ENCODE measurements around the gene FILIP1L.

The FILIP1L gene

GRCh38 chr3:100125161-100125938 is 11.0 kb upstream of the FILIP1L start:
- Histone ChIP-seq H3K27me3 (ENCODE audit: control insufficient read depth, insufficient read depth, low read length) (no peaks in the 10 kb centered on the region), H3K4me1 (ENCODE audit: control insufficient read depth, insufficient read depth, low read length) (no peaks in the 10 kb centered on the region; the same call in 1 of the 2 replicates), H3K36me3 (ENCODE audit: control insufficient read depth, insufficient read depth, low read length) (no peaks in the 10 kb centered on the region), H3K4me3 (ENCODE audit: low read length) (no peak overlapping the region), H3K27ac (ENCODE audit: low read length) (no peak overlapping the region), H3K9me3 (ENCODE audit: control insufficient read depth, insufficient read depth, low read length) (no peaks in the 10 kb centered on the region)
- WGBS (ENCODE audit: insufficient coverage, insufficient read length) = no CpG with 5 or more reads among the region's 5 CpGs
- no peak for DNase-seq (ENCODE audit: low read depth, low spot score)

GRCh38 chr3:100124201-100124761 is 10.0 kb upstream of the FILIP1L start:
- WGBS (ENCODE audit: insufficient coverage, insufficient read length) = no CpG with 5 or more reads among the region's 5 CpGs
- no peaks in the 10 kb centered on the region for H3K36me3 ChIP-seq (ENCODE audit: control insufficient read depth, insufficient read depth, low read length)
- H3K9me3 ChIP-seq (ENCODE audit: control insufficient read depth, insufficient read depth, low read length) = no peaks in the 10 kb centered on the region
- H3K27me3 ChIP-seq (ENCODE audit: control insufficient read depth, insufficient read depth, low read length) = no peaks in the 10 kb centered on the region
- no peak overlapping the region for H3K4me3 ChIP-seq (ENCODE audit: low read length)
- DNase-seq (ENCODE audit: low read depth, low spot score) = no peak
- no peaks in the 10 kb centered on the region; the same call in 1 of the 2 replicates for H3K4me1 ChIP-seq (ENCODE audit: control insufficient read depth, insufficient read depth, low read length)
- H3K27ac ChIP-seq (ENCODE audit: low read length) = no peak overlapping the region

GRCh38 chr3:100123112-100123511 is 8.8 kb upstream of the FILIP1L start:
- no peak overlapping the region for H3K4me3 ChIP-seq (ENCODE audit: low read length)
- H3K36me3 ChIP-seq (ENCODE audit: control insufficient read depth, insufficient read depth, low read length) = no peaks in the 10 kb centered on the region
- H3K27ac ChIP-seq (ENCODE audit: low read length) = no peak overlapping the region
- WGBS (ENCODE audit: insufficient coverage, insufficient read length) = no CpG with 5 or more reads among the region's 4 CpGs
- H3K4me1 ChIP-seq (ENCODE audit: control insufficient read depth, insufficient read depth, low read length) = no peaks in the 10 kb centered on the region; the same call in 1 of the 2 replicates
- H3K9me3 ChIP-seq (ENCODE audit: control insufficient read depth, insufficient read depth, low read length) = no peaks in the 10 kb centered on the region
- H3K27me3 ChIP-seq (ENCODE audit: control insufficient read depth, insufficient read depth, low read length) = no peaks in the 10 kb centered on the region
- no peak for DNase-seq (ENCODE audit: low read depth, low spot score)

- no CpG with 5 or more reads among the region's 2 CpGs for WGBS (ENCODE audit: insufficient coverage, insufficient read length)
- H3K27ac ChIP-seq (ENCODE audit: low read length) = no peak overlapping the region
- H3K27me3 ChIP-seq (ENCODE audit: control insufficient read depth, insufficient read depth, low read length) = no peaks in the 10 kb centered on the region
- no peak for DNase-seq (ENCODE audit: low read depth, low spot score)
- no peaks in the 10 kb centered on the region; the same call in 1 of the 2 replicates for H3K4me1 ChIP-seq (ENCODE audit: control insufficient read depth, insufficient read depth, low read length)
- no peak overlapping the region for H3K4me3 ChIP-seq (ENCODE audit: low read length)
- no peaks in the 10 kb centered on the region for H3K36me3 ChIP-seq (ENCODE audit: control insufficient read depth, insufficient read depth, low read length)
- no peaks in the 10 kb centered on the region for H3K9me3 ChIP-seq (ENCODE audit: control insufficient read depth, insufficient read depth, low read length)
These were observed 8.0 kb upstream of the FILIP1L start for GRCh38 chr3:100122321-100122720.

- DNase-seq (ENCODE audit: low read depth, low spot score) = no peak
- H3K36me3 ChIP-seq (ENCODE audit: control insufficient read depth, insufficient read depth, low read length) = no peaks in the 10 kb centered on the region
- H3K27me3 ChIP-seq (ENCODE audit: control insufficient read depth, insufficient read depth, low read length) = no peaks in the 10 kb centered on the region
- H3K9me3 ChIP-seq (ENCODE audit: control insufficient read depth, insufficient read depth, low read length) = no peaks in the 10 kb centered on the region
- H3K27ac ChIP-seq (ENCODE audit: low read length) = no peak overlapping the region
- WGBS (ENCODE audit: insufficient coverage, insufficient read length) = no CpG with 5 or more reads among the region's 5 CpGs
- H3K4me3 ChIP-seq (ENCODE audit: low read length) = no peak overlapping the region
- no peaks in the 10 kb centered on the region; the same call in 1 of the 2 replicates for H3K4me1 ChIP-seq (ENCODE audit: control insufficient read depth, insufficient read depth, low read length)
These were observed 6.4 kb upstream of the FILIP1L start for GRCh38 chr3:100120693-100121092.

GRCh38 chr3:100120012-100120411 is 5.7 kb upstream of the FILIP1L start:
- H3K27me3 ChIP-seq (ENCODE audit: control insufficient read depth, insufficient read depth, low read length) = no peaks in the 10 kb centered on the region
- no CpG with 5 or more reads among the region's 1 CpG for WGBS (ENCODE audit: insufficient coverage, insufficient read length)
- no peaks in the 10 kb centered on the region for H3K36me3 ChIP-seq (ENCODE audit: control insufficient read depth, insufficient read depth, low read length)
- no peak overlapping the region for H3K4me3 ChIP-seq (ENCODE audit: low read length)
- no peak overlapping the region for H3K27ac ChIP-seq (ENCODE audit: low read length)
- no peaks in the 10 kb centered on the region for H3K9me3 ChIP-seq (ENCODE audit: control insufficient read depth, insufficient read depth, low read length)
- DNase-seq (ENCODE audit: low read depth, low spot score) = no peak
- H3K4me1 ChIP-seq (ENCODE audit: control insufficient read depth, insufficient read depth, low read length) = no peaks in the 10 kb centered on the region; the same call in 1 of the 2 replicates

- Histone ChIP-seq H3K9me3 (ENCODE audit: control insufficient read depth, insufficient read depth, low read length) (no peaks in the 10 kb centered on the region), H3K4me1 (ENCODE audit: control insufficient read depth, insufficient read depth, low read length) (no peaks in the 10 kb centered on the region; the same call in 1 of the 2 replicates), H3K36me3 (ENCODE audit: control insufficient read depth, insufficient read depth, low read length) (no peaks in the 10 kb centered on the region), H3K4me3 (ENCODE audit: low read length) (no peak overlapping the region), H3K27me3 (ENCODE audit: control insufficient read depth, insufficient read depth, low read length) (no peaks in the 10 kb centered on the region), H3K27ac (ENCODE audit: low read length) (no peak overlapping the region)
- no CpG with 5 or more reads among the region's 4 CpGs for WGBS (ENCODE audit: insufficient coverage, insufficient read length)
- DNase-seq (ENCODE audit: low read depth, low spot score) = no peak
These were observed 2.8 kb upstream of the FILIP1L start for GRCh38 chr3:100117093-100117492.

- DNase-seq (ENCODE audit: low read depth, low spot score) = no peak
- Histone ChIP-seq H3K9me3 (ENCODE audit: control insufficient read depth, insufficient read depth, low read length) (no peaks in the 10 kb centered on the region), H3K36me3 (ENCODE audit: control insufficient read depth, insufficient read depth, low read length) (no peaks in the 10 kb centered on the region), H3K27ac (ENCODE audit: low read length) (no peak overlapping the region), H3K27me3 (ENCODE audit: control insufficient read depth, insufficient read depth, low read length) (no peaks in the 10 kb centered on the region), H3K4me1 (ENCODE audit: control insufficient read depth, insufficient read depth, low read length) (no peaks in the 10 kb centered on the region), H3K4me3 (ENCODE audit: low read length) (no peak overlapping the region)
- WGBS (ENCODE audit: insufficient coverage, insufficient read length) = no CpG with 5 or more reads among the region's 7 CpGs
These were observed 433 bp downstream of the FILIP1L start for GRCh38 chr3:100113723-100114412.

GRCh38 chr3:100111728-100112127 is 2.6 kb downstream of the FILIP1L start:
- WGBS (ENCODE audit: insufficient coverage, insufficient read length) = no CpG with 5 or more reads among the region's 1 CpG

GRCh38 chr3:100110162-100110561 is 4.1 kb downstream of the FILIP1L start:
- Histone ChIP-seq H3K36me3 (ENCODE audit: control insufficient read depth, insufficient read depth, low read length) (no peaks in the 10 kb centered on the region), H3K4me1 (ENCODE audit: control insufficient read depth, insufficient read depth, low read length) (no peaks in the 10 kb centered on the region), H3K4me3 (ENCODE audit: low read length) (no peak overlapping the region), H3K27ac (ENCODE audit: low read length) (no peak overlapping the region), H3K9me3 (ENCODE audit: control insufficient read depth, insufficient read depth, low read length) (no peaks in the 10 kb centered on the region), H3K27me3 (ENCODE audit: control insufficient read depth, insufficient read depth, low read length) (no peaks in the 10 kb centered on the region)
- no CpG with 5 or more reads among the region's 1 CpG for WGBS (ENCODE audit: insufficient coverage, insufficient read length)
- no peak for DNase-seq (ENCODE audit: low read depth, low spot score)

More at GRCh38 chr3:100111728-100112127, 2.6 kb downstream of the FILIP1L start:
- no peak overlapping the region for H3K4me3 ChIP-seq (ENCODE audit: low read length)
- H3K9me3 ChIP-seq (ENCODE audit: control insufficient read depth, insufficient read depth, low read length) = no peaks in the 10 kb centered on the region
- no peak for DNase-seq (ENCODE audit: low read depth, low spot score)
- H3K4me1 ChIP-seq (ENCODE audit: control insufficient read depth, insufficient read depth, low read length) = no peaks in the 10 kb centered on the region
- no peaks in the 10 kb centered on the region for H3K27me3 ChIP-seq (ENCODE audit: control insufficient read depth, insufficient read depth, low read length)
- no peaks in the 10 kb centered on the region for H3K36me3 ChIP-seq (ENCODE audit: control insufficient read depth, insufficient read depth, low read length)
- no peak overlapping the region for H3K27ac ChIP-seq (ENCODE audit: low read length)

All from iPS DF 6.9 (cell line).